GM18951 (cell line): ENCODE results near the gene CD79A.

ENCODE experiments used
- POLR2A ChIP-seq: IDR thresholded peaks from 4 replicates; pipeline ENCODE4 v1.6.1; 2011; ENCODE audit warnings: mild to moderate bottlenecking; ENCODE audit not compliant: insufficient read length, insufficient read depth; ENCODE audit errors: extremely low read depth
- in situ Hi-C: fragments of 300-500 bp; cut with MboI; formaldehyde crosslinking; loops from one replicate; pipeline ENCODE4 v1.12.0; 2022; ENCODE audit warnings: low sequenced_read_pairs, mixed read lengths, inconsistent platforms; ENCODE audit not compliant: unreplicated experiment

CD79A gene

DNA sequence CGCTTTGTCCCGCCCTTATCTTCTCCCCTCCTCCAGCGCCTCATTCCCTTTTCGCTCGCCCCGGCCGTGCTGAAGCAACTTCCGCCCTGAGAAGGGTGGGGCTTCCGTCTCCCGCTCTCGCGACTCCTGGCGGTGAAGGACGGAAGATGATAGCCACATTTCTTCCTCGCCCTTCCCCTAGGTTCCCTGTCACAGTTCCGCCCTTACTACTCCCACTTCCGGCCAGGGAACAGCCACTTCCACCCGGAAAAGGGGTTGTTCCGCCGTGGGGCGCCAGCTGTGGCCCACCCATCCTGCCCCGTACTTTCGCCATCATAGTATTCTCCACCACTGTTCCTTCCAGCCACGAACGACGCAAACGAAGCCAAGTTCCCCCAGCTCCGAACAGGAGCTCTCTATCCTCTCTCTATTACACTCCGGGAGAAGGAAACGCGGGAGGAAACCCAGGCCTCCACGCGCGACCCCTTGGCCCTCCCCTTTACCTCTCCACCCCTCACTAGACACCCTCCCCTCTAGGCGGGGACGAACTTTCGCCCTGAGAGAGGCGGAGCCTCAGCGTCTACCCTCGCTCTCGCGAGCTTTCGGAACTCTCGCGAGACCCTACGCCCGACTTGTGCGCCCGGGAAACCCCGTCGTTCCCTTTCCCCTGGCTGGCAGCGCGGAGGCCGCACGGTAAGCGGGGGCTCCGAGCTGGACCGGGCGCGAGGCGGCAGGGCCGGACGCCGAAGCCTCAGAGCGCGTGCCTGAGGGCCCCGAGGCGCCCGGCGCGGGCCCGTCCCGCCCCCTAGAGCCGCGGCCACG is 17.3 kb upstream of the CD79A start, which contains the start of gene RPS19:
RPS19 (plus strand) TSS at position 638 of the 801 bp plus-strand sequence. CDS start 520 bp downstream, outside the sequence.
- peak; percentile 96 for TF ChIP-seq POLR2A
- in situ Hi-C loops: no loop called here

DNA sequence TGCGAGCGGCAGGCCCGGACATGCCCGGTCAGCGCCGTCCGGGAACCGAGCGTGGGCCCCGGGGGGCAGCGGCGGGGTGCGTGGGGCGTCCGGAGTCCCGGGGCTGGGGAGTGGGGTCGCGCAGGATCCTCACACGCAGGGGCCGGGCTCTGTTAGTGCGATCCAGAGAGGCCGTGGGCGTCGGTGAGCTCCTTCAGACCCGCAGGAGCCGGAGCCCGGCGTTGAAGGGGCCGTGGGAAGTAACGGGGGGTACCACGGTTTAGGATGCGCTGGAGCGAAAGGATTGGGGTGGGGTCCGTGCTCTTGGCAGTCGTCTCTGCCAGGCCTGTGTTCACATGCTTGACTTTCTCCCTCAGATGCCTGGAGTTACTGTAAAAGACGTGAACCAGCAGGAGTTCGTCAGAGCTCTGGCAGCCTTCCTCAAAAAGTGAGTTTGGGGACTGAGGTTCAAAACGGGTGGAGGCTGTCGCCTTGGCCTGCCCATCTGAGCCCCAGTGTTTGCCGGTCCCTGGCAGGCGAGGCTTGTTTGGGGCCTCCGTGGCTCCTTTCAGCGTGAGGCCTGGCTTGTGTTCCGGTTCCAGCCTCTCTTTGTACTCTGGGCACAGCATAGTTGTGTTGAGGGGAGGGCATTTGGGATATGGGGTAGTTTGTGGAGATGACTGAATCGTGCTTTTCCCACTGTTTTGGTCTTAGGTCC is 16.5 kb upstream of the CD79A start:
- in situ Hi-C loops: no loop called here
- TF ChIP-seq POLR2A: no peak

DNA sequence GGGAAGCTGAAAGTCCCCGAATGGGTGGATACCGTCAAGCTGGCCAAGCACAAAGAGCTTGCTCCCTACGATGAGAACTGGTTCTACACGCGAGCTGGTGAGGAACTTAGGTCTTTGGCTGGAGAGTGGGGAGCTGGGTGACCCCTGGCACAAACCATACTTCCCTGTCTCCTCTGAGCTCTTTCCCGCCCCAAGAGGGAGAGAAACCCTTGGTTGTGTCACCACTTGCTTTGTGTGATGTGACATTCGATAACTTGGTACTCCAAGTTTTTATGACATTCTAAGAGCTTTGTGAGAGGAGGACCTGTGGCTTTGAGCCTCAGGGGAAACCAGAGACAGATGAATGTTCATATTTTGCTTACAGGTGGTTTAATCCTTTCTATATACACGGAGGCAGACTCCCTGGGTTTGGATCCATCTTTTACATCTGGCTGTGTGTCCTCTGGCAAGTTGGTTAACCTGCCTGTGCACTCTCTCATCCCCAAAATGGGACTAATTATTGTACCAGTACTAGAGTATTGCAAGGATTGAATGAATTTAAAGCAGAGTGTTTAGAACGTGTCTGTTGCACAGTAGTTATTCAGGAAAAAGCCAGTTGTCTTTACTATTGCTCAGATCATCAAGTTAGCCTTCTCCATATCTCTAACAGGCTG is 15.8 kb upstream of the CD79A start:
- TF ChIP-seq POLR2A: no peak
- in situ Hi-C loops: no loop called here

DNA sequence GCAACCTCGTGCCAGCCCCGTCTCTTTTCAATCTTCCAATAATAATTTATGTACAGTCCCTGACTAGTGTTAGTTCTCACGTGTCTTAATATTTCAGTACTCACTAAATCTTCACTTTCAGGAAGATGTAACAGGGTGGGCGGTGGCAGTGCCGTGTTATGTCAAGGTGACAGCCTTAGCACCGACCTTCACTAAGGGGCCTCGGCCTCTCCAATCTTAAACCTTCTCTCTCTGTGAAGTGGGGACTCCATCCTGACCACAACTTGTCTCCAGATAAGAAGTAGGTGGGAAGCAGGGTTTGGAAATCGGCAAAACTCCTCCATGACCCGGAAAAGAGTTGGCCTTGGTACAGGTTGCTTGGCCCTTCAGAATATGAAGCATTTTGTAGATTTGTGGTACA is 15.2 kb upstream of the CD79A start:
- in situ Hi-C loops: no loop called here
- no peak for TF ChIP-seq POLR2A

DNA sequence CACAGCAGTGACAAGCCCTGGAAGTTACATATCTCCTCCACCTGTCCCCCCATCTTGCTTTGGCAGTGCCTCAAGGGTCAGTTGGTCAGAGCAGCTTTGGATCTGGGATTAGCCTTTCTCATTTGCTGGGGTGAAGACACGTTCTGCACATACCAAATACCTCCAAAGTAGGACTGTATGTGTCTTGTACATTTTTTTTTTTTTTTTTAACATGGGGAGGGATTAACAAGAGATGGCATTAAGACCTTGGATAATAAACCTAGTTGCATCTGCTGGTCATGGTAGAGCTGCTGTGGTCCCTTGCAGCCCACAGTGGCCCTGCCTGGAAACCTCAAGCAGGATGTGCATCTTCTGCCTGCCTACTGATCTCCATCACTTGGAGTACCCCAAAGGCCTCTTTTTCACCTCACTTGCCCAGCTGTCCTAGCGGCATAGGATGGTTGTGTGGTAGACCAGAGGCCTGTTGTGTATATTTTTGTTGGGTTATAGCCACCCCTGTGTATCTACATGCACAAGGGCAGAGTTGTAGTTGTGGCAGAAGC is 14.6 kb upstream of the CD79A start:
- no peak for TF ChIP-seq POLR2A
- in situ Hi-C loops: no loop called here

DNA sequence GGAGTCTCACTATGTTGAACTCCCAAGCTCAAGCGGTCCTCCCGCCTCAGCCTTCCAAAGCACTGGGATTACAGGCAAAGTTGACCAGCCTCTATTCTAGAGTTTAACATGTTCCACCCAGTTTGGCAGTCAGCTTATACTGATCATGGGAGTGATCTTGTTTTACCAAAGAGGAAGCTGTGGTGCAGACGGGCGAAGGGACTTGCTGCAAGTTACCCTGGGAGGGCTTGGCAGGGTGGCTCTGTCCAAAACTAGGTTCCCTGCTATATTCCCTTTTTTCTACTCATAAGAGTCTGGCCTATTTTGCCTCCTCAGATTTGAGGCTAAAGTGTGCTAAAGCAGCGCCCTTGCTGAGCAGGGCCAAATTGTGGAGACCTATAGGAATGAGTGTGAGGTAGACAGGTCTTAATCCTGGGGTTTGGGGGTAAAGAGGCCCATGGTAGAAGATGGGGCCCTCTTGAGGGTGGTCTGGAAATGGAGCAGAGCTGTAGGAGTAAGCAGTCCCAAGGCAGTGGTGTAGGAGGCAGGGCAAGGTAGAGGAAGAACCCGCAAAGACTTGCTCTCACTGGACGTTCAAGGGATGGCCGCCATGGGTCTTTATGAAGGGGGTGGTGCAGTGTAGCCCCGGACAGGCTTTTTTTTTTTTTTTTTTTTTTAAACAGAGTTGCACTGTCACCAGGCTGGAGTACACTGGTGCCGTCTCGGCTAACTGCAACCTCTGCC is 13.7 kb upstream of the CD79A start:
- no peak for TF ChIP-seq POLR2A
- in situ Hi-C loops: no loop called here

DNA sequence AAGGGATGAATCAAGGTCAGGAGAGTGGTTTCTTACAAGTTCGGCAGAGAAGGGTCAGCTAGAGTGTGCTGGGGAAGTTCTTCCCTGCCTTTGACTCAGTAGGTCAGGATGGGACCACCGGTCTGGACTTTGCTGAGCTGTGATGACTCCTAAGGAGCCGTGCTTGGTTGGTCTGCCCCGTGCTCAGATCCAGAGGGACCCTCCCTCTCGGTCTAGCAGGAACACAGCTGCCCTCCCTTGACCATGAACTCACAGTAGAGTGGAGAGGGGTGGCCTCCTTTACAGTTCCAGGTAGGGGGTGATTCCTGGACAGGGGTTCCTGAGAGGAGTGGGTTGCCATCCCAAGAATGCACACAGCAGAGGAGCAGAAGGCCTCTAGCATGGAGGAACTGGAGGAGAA is 12.7 kb upstream of the CD79A start:
- peak; percentile 10 for TF ChIP-seq POLR2A
- in situ Hi-C loops: no loop called here

DNA sequence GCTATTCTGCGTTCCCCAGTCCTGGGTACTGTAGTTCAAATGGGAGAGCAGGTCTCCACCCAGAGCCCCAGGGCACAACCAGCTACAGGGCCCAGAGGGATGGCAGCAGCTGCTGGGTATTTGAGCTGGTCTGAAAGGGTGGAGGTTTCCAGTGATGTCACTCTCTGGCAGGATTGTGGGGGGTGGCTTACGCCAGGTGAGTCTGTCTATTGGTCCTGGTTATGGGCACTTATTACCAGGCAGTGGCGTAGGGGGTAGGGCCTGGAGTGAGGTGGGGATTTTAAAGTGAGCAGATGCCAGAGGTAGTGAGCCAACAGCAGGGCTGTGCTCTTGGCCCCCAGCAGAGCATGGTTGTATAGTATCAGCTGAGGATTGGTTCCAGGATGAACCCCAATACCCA is 10.8 kb upstream of the CD79A start:
- in situ Hi-C loops: no loop called here
- no peak for TF ChIP-seq POLR2A

DNA sequence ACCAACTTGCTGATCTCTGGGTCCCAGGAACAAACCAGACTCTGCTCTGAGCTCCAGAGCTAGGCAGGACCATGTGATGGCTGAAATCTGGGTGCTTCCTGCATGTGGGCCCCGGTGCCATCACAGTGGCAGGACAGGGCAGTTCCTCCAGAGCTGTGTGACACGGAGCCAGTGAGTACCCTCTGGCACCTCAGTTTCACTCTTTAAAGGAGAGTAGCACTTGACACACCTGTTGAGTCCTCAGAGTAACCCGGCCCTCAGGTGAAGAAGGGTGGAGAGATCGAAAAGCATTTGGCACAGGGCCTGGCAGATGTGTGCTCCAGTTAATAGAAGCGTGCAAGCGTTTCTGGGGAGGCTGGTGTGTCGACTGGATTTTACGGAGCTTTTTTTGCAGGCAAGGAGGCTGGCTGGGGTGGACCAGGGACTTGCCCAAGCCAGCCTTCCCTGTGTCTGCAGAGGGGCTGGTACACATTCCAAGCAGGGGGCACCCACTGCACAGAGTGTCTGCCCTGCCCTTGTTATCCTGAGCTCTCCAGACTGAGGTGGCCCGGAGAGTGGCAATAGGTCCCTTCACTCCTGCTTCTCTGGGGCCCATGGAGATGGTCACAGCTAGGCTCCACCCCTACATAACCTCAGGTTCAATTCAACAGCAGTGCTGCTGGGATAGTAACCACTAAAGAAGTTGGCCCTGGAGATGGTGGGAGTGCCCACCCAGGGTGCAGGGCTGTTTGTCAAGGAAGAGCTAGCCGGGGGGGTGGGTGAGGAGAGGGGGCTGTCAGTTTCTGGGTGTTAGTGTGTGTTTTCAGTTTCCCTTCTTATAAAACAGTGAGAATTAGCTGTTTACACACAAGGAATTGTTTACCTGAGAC is 8.7 kb upstream of the CD79A start:
- in situ Hi-C loops: no loop called here
- TF ChIP-seq POLR2A: peak; percentile 20

DNA sequence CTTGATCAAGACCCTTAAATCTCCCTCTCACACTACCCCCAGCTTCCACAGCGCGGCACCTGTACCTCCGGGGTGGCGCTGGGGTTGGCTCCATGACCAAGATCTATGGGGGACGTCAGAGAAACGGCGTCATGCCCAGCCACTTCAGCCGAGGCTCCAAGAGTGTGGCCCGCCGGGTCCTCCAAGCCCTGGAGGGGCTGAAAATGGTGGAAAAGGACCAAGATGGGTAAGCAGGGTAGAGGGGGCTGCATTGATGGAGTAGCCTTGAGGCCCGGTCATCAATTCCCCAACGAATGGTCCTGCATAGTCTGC is 8.1 kb upstream of the CD79A start:
- TF ChIP-seq POLR2A: no peak
- in situ Hi-C loops: no loop called here

DNA sequence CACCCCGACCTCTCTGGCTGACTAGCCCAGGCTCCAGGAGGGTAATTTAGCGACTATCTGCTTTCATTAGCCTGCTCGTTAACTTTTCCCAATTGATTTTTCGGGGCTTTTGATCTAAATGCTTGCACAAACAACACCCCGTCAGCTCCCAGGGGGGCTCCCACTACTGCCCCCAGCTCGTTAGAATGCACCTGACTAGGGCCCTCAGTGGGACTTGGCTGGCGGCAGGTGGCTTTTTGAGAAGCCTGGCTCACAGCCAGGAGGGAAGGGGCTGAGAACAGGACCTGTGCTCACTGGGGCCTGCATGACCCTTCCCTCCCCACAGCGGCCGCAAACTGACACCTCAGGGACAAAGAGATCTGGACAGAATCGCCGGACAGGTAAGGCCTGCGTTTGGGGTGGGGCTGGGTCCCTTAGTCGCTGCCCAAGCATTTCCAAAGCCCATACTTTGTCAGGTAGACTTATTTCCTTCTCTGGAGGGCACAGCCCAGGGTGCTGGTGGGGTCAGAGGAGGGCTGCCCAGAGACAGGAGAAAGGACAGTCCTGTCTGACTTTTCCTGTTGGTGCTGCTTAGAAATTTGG is 7.6 kb upstream of the CD79A start:
- in situ Hi-C loops: no loop called here
- TF ChIP-seq POLR2A: no peak

DNA sequence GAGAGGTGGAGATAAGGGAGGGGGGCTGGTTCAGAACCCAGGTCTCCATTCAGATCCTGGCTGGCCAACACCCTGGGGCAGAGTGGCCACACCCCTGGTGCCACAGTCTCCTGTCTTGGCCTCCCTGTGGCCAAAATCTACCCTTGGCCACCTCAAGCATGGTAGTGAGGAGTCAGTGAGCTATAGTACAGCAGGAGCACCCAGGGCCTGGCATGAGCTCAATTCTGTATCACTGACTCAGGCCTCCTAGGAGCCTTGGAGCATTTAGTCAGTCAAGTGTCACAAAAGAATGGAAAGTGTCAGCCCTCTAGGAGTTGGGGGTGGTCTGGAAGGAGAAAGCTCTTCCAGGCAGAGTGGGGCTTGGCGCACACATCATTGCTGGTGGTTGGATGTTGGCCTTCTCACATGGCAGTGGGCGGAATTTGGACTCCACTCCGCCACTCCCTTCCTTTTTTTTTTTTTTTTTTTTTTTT is 6.6 kb upstream of the CD79A start:
- no peak for TF ChIP-seq POLR2A

More for the DNA sequence above, 6.6 kb upstream of the CD79A start:
- in situ Hi-C loops: loop anchor here (5.0 kb wide), 1 partner anchor 82 kb away; no protein-coding TSS in a partner anchor
